Activated CD4-positive, alpha-beta T cell treated with anti-CD3 and anti-CD28 coated beads for 24 hours (primary cell): Measurements from ENCODE around the gene ANK3.

ENCODE experiments used
- DNase-seq, 2 donors: peaks; one replicate each; pipeline ENCODE4 v3.0.0-alpha.2; 2020; ENCODE audit warnings: low read depth in 2 of 2

Gene ANK3

DNA sequence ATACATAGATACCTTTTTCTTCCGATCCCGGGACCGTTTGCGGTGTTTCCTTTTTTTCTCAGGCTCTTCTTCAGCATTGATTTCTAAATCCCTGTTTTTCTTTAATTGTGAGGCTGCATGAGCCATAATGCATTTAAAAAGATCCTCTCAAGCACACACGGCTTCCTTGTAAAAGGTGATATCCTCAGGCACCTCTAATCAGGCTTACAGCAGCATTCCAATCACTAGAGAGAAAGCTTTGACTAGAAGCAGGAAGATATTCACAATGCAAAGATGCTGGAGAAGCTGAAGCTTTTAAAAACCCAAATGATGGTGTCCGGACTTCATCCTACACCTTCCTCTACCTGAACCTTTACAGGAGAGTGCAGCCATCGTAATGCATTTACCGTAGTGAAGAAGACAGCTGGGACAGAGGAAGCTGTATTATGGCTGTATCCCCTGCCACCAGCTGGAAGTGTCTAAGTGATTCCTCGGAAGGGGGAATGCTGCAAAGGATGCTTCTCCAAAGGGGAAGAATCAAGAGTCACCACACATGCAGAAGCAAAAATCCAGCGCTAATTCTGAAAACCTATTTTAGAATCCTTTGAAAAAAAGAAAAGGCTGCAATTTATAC lies at the start of gene ANK3:
Gene ANK3 (minus strand): TSS at position 463 of the 613 bp plus-strand sequence. CDS start 337 bp downstream, at position 126.
- DNase-seq: no peak

DNA sequence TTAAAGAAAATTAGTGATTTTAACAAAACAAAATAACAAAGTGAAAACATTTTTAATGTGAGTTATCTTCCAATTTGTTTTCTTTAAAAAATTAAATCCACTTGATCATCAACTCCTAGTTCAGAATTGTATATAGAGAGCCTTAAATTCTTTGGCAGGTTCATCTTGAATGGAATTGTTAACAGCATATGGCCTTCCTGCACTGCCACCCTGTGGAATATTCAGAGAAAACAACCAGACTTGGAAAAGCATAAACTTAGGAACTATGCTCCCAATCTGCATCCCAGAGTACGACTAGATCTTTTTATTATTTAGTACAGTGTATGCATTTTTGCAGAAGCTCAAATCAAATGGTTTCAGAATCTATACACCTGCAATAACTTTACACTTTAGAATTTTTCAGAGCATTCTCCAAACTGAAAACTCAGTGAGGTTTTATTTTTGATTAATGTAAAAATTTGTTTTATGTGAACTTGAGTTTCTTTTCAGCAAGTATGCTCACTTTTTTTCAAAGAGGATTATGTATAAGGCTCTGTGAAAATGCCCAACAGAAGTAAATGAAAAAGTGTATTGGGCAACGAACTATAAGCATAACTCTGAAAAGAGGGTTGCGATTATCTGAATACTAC lies 44.9 kb upstream of the ANK3 start:
- no peak for DNase-seq

DNA sequence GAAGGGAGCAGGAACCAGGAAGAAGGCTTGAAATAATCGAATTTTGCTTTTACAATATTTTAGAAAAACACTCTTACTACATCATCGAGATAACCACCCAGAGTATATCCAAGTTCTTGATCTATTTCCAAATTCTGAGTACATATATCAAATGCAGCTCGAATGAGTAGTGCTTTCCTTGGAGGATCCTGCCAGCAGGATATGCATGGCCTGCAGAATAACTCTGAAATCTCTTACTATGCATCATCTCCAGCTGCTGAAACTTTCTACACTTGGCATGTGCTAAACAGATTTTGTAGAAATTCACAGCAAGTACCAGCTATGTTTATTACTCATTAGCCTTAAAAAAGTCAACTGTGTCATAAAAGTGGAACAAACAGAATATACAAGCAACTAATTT lies 44.0 kb upstream of the ANK3 start:
- no peak for DNase-seq

DNA sequence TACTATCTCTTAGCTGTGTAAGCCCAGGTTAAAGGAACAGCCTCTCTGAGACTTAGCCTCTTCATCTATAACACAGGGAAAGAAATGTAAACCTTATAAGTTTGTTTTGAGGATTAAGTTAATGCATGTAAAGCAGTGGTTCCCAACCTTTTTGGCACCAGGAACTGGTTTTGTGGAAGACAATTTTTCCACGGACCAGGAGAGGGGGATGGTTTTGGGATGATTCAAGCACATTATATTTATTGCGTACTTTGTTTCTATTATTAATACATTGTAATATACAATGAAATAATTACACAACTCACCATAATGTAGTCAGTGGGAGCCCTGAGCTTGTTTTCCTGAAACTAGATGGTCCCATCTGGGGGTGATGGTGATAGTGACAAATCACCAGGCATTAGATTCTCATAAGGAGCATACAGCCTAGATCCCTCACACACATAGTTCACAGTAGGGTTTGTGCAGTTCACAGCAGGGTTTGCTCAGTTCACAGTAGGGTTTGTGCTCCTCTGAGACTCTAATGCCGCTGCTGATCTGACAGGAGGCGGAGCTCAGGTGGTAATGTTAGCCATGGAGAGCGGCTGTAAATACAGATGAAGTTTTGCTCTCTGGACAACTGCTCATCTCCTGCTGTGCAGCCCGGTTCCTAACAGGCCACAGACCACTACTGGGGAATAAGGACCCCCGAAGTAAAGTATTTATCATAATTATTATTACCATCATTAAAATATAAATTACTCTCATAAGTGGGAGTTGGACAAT lies 41.3 kb upstream of the ANK3 start:
- no peak for DNase-seq

DNA sequence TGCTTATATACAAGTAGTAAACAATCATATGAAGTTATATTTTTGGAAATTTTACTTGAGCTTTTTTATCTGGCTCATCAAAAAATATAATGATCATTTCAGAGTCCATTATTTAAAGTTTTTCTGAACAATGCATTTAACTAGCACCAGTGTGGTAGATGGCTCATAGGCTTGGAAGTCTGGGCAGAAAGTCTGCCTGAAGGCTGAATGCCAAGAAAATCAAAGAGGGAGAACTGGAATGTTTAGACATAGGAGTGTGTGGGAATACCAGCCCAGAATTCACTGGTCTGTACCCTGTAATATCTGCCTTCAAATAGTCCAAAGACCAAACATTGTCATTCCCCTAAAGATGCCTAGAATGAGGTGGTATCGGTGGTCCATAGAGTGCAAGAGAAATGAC lies 40.3 kb upstream of the ANK3 start:
- no peak for DNase-seq

DNA sequence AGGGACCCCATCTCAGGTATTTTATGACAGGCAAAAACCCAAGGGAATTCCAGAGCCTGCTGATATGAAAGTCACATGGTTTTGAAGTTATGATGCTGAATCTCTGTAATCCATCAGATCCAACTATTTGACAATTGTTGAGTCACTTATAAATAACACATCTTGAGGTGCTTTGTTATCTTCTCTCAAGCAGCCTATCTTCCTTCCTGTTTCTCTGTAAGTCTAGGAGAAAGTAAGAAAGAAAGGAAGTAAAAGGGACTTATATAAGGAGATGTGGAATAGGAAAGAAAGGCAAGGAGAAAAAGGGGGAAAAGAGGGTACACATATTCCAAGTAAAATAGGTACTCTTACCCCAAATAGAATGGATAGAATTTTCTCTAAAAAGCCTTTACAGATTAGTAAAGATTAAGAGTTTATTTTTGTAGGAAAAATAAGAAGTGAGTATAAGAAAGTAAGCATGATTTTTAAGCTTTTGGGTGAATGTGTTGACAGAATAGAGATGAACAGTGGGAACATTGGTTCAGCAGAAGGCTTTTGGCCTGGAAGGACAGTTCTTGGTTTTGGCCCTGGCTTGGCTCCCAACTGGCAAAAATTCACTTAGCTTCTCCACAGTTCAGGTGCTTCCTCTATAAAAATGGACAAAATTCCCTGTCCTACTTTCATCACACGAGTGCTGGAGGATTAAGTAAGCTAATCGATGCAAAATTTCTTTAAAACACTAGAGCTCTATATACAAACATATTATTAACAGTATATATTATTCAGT lies 39.6 kb upstream of the ANK3 start:
- DNase-seq: no peak

DNA sequence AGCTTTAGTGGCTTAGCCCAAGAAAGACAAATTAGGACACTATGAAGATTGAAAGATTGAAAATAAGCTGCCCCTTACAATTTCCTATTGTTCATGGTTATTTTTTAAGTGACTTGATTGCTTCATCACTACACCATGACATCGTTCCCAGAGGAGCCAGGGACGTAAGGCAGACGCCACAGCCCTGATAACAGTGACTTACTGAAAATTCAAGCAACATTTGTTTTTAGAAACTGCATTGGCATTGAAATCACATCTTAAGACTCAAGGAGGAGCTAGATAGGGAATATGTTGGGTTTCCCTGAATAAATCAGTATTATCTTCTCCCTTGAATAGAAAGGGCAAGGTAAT lies 38.7 kb upstream of the ANK3 start:
- no peak for DNase-seq

DNA sequence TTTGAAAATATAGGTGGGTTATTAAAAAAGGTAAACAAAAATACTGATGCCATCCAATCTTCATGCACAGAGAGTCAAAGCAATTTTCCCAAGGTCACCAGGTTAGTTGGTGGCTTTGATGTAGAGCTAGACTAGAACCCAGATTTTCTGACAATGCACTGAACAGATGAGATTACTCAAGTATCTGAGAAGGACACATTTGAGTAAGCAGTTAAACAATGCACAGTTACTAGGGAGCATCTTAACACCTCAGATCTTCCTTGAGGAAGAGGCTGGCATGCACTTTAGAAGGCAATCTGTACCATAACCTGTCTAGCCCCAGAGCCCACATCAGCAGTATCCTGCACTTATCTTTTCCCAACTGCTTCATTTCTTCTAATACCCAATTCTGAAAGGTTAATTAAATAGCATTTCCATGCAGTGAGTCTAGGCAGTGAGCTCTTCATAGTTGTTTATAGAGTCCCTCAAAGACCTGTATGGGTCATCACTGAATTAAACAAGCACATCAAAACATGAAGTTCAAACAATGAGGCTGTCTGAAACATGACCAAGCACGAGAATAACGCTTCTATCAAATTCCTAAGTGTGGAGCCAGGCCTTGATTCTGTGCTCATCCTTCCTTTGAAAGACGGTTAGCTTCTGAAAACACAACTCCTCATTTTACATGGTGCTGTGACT lies 38.2 kb upstream of the ANK3 start:
- DNase-seq: no peak

DNA sequence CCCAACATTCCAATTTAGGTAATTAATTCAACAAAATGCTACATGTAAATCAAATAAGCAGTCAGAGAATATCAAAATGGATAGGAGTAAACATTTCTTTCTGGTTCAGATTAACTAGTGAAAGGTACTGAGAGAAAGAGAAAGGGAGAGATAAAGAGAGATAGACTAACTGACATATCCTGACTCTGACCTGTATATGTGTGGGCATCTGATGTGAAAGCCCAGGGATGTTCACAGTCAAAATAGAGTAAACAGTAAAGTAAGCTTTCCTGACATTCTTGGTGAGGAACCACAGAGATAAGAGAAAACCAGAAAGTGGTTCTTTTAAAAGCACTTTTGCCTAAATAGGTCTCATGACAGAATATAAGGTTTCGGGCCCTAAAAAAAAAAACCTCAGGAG lies 37.5 kb upstream of the ANK3 start:
- no peak for DNase-seq

DNA sequence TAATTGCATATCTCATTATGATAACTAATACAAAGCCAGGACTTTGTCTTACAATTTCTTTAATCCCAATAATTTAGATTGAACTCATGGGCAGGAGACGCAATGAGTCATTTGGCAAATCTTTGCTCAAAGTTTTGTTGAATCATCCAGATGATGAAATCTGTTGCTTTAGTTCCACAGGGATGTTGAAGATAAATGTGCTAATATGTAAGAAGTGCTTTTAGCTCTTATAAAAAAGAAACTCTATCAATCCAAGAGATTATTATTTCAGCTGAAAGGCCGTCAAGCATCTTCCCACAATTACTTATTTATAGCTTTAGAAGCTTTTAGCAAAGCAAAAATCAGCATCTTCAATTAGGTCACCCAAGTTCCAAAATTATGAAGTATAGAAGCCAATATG lies 36.8 kb upstream of the ANK3 start:
- no peak for DNase-seq

DNA sequence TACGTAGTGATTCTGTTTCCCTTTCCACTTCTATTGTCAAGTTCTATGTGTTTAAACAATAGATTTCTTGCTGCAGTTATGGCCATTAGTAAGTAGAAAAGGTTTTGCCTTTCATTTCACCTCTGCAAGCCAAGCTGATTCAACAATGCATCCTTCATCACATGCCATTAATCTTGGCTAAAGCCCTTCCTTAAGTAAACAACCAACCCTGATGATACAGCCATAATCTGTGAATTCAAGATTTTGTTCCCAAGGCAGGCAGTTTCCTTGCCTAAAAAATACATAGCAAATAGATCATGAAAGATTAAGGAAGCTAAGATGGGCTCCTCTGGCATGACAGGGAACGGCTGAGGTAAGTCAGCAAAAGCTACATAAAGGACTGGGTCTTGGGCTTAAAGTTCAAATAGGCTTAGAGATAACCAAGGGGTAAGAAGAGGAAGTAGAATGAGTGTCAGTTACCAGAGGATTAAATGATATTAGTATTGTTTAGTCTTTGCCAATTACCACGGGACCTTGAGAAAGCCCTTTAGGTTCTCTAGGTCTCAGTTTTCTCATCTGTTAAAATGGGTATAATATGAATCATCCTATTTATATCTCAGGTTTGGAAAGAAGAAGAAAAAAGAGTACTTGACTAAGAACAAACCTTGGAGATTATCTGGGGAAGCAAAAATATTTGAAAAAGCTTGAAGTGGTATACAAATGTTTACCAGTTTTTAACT lies 35.9 kb upstream of the ANK3 start:
- no peak for DNase-seq

DNA sequence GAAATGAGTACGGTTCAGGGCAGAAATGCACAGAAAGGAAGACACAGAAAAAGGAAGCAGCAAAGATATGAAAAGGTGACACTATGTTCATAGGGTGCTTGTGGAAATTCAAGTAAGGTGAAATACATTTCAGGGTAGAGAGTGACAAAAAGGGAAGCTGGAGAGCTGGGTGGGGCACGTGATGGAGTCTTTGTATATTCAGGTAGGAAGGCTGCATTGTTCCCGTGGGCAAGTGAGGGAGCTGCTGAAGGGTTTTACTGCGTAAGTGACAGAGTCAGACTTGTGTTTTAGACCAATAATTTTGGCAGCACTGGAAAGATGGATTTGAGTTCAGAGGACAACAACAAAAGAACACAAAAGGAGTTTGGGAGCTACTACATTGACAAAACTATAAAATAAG lies 35.3 kb upstream of the ANK3 start:
- DNase-seq: no peak

DNA sequence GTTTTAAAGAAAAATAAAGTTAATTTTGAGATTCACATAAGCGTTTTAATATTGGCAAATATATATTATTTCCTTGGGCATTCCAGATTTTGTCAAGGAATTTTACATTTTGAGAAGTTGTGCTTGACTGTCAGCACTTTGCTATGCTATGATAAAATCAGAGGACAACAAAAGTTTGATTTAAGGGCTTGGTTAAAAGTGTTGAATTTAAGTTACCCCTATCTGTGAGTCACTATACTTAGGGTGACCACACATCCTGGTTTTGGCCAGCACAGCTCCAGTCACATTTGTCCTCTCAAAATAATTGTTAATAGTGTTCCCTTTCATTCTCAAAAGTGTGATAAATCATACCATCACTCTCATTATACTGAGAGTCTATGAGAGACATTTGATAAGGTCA lies 34.2 kb upstream of the ANK3 start:
- DNase-seq: no peak

DNA sequence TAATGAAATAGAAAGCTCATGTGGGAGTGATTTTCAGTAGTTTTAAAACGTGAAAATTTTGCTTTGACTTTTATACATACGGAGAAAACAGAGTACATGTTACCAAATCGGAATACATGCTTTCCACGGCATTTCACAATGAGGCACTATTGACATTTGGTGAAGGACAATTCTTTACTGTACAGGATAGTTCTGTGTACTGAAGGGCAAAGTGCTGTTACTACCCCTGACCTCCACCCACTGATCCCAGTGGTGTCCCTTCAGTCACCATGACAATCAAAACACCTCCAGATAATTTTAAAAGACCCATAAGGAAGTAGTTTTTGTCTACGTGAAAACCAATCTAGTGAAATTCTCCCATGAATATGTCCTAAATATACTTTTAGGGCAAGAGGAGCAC lies 33.1 kb upstream of the ANK3 start:
- DNase-seq: no peak

DNA sequence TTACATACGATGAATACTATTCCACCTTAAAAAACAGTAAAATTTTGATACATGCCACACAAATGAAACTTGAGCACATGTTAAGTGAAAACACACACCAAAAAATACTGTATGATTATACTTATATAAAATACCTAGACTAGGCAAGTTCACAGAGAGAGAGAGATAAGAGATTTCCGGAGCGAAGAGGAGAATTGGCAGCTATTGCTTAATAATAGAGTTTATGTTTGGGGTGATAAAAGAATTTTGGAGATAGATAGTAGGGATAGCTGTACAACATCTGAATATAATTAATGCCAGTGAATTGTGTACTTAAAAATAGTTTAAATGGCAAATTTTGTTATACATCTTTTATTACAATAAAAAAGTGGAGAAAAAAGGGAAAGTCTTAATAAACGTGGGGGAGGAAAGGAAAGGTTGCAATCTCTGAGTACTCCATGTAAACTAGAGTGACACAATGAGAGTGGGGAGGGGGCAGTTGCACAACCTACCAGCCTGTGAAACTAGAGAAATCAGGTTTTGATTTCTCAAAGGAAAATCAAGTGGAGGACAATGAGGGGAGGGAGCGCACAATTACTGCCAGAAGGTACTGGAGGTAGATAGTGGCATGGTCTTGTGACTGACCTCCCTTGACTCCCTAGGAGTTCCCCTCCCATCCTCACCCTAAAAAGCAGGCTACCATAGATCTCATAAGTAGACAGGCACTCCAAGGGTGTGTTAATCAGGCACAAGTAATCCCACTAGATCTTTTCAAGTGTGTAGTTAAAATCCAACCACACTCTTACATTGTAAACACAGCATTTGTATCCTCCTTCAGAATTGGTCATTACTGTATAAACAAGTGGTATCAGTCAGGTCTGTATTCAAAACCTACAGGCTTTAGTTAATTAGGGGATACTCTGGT lies 31.6 kb upstream of the ANK3 start:
- DNase-seq: no peak

DNA sequence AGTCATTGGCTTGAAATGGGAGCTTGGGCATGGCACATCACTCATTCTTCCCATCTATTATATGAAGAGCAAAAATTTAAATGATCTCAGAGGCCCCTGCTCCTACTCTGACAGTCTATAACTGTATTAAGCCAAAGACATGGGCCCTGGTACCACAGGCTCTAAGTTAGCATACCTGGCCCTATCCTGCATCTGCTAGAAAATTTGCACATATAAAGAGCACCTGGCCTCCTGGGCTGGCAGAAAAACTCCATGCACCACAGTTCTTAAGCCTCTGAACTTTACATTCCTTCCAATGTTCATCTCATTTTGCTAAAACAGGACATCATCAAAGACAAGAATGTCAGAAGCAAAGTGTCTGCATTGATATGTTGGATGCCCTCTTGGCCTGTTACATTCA lies 29.6 kb upstream of the ANK3 start:
- DNase-seq: no peak

DNA sequence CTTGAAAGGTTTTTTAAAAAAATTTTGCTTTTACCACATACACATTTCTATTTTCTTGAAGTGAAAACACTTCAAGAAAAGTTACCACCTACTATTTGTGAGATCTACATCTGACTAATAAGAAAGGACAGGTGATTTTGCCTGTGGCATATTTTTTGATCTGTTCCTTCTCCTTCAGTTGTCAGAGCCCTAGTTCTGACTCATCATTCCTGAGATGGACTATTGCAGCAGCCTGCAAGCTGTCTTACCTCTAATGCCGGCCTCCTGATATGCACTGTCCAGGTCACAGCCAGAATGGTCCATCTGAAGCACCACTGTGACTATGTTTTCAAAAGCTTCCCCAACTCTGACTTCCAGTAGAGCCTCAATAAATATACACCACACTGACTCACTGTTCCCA lies 28.2 kb upstream of the ANK3 start:
- no peak for DNase-seq

DNA sequence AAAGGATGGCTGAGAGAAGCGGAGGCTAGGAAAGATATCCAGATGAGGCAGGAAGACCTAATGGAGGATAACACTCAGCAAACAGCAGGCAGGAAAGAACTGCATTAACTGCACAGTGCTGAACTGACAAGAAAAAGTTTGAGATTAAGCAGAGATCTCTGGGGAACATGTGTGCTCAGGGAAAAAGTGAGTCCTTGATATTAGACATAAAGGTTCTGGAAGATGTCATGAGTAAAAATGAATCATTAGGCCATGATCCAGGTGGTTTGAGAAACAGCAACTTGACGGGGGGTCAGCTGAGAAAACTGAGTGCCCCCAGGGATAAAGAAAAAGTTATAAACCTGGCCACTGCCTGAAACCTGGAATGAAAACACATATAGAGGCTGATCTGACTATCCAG lies 27.3 kb upstream of the ANK3 start:
- no peak for DNase-seq

DNA sequence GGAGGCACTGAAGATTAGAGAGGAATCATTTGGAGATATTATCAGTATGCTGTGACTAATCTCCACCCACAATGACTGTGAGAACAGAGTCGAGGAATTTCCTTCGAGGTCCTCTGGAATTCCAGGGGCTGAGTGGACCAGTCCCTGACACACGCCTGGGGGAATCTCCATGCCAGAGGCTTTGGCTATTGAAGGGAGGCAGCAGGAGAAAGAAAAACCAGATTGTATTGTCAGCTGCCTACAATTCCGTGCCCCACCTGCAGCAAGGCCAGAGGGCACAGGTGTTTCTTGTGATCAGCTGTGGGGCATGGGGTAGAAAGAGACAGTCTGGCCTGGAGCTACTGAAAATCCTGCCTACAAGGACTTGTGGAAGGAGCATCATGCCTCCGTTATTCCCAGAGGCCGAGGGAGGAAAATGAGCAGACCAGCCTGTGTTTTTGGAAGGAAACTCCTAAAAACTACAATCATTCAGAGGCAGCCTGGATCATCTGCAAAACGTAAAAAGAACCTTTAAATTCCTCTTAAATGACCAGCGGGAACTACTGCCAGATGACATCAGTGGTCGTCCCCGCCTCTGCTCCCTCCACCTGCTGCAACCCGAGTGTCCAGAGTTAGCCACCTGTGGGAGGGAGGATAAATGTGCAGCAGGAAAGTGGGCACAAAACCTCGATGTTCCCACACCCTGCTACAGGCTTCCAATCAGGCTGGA lies 25.4 kb upstream of the ANK3 start:
- DNase-seq: no peak

DNA sequence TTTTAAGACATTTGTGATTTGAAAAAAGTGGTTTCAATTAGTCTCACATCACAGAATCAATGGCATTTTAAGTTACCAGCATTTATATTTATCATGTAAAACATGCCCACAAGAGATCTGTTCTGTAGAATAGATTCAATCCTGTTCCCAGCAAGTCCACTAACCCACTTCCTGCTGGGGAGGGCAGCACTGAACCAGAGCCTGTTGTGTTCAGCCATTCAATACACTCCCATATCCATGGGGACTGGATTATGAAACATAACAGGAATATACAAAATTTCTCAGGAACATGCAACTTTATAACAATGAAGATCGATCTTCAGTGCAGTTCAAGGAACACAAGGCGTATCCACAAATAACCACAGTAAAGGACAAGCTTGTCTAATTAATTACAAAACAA lies 24.4 kb upstream of the ANK3 start:
- DNase-seq: no peak
